ENCODE data around the gene LCNL1.

Gene LCNL1

DNA sequence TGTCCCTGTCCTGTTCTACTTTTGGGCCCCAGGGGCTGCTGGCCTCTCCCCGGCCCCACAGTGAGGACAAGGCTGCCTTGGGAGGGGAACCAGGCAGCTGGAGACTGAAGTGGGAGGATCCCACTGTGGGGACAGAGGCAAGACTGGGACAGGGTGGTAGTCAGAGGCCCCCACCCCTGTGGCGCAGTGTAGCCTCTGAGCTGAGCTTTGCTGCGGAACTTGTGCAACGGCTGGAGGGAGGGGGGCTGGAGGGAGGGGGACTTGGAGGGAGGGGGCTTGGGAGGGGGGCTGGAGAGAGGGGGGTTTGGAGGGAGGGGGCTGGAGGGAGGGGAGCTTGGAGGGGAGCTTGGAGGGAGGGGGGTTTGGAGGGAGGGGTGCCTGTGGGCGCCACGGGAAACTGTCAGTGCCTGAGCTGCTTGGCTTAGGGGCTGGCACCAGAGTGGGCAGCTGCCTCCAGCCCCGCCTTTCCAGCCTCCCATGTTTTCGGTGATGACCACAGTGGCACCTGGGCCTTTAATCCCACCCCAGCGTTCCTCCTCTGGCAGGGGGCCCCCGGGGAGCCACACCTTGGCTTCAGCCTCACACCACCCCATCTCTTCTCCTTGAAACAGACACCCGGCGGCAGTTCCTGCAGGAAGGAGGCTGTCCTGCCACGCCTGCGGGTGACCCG lies 51.4 kb downstream of the LCNL1 start:
- DNase-seq (ENCODE audit: insufficient read length, low spot score): no peak
- FAIRE-seq: no peak

DNA sequence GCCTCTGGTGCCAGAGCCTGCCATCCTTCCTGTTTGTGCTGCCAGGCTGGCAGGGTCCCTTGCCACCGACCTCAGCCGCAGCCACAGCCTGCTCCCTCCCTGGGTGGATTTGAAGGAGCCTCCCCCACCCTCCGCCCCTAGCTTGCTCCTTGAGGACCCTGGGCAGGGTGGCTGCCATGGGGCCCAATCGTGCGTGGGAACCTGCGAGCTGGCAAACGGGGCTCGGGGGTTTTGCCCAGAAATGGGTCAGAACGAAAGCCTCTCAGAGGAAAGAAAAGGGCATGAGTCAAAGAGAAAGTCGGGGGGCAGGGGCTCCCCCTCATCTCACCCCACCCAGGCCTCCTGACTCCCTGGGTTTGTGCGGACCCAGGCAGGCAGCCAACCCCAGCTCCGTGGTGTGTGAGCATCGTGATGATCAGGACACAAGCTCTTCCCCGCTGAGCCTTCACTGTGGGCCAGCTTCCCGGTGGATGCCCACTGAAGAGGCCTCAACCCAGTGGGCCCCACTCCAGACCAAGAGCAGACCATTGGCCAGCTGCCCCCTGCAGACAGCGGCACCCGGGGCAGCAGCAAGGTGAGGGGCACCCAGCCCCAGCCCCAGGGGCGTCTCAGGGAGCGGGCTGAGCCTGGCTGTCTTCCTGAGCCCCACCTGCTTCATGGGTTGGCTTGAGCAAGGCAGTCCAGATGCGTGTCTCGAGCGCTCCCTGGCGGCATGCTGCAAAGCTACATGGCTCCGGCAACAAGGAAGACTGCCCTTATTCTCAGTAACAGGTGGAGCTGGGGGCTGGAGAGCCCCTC lies 52.1 kb downstream of the LCNL1 start:
- FAIRE-seq (peak; percentile 95), DNase-seq (ENCODE audit: insufficient read length, low spot score) (peak; percentile 99)

All from GM19239 (cell line).